ENCODE measurements around the gene PIK3CD.
"Not testable (repeated sequence)": the region's sequence is repeated elsewhere in the genome, so short reads cannot be mapped to it uniquely, and the experiment has no call there.

GRCh38 chr1:9676128-9676527 lies 24.6 kb downstream of the PIK3CD start:
- TF ChIP-seq POLR2A (IDR thresholded peaks at IDR 0.05) = not testable (repeated sequence)
- TF ChIP-seq, protein P1, sequence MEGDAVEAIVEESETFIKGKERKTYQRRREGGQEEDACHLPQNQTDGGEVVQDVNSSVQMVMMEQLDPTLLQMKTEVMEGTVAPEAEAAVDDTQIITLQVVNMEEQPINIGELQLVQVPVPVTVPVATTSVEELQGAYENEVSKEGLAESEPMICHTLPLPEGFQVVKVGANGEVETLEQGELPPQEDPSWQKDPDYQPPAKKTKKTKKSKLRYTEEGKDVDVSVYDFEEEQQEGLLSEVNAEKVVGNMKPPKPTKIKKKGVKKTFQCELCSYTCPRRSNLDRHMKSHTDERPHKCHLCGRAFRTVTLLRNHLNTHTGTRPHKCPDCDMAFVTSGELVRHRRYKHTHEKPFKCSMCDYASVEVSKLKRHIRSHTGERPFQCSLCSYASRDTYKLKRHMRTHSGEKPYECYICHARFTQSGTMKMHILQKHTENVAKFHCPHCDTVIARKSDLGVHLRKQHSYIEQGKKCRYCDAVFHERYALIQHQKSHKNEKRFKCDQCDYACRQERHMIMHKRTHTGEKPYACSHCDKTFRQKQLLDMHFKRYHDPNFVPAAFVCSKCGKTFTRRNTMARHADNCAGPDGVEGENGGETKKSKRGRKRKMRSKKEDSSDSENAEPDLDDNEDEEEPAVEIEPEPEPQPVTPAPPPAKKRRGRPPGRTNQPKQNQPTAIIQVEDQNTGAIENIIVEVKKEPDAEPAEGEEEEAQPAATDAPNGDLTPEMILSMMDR (IDR thresholded peaks at IDR 0.05) = not testable (repeated sequence)

Measured in esophagus squamous epithelium (tissue), 4 donors.